B cell (primary cell): Measurements from ENCODE around the gene CCDC91. TPM values are rescaled to one million over a fixed set of nuclear protein-coding genes. Genes with fewer than 3 reads are reported as not detected.

Source experiments
- ATAC-seq: fragments of 200-7000 bp; cut with Tn5 transposase; one replicate; pipeline ENCODE4 v1.10.0; 2021; ENCODE audit warnings: low read depth, mild to moderate bottlenecking, moderate number of reproducible peaks, moderate library complexity
- CTCF ChIA-PET: fragments of 350-600 bp; sonication (Branson Sonifier 250); formaldehyde crosslinking; loops from one replicate; lab custom pipeline; 2021; ENCODE audit warnings: antibody characterized with exemption, inconsistent platforms; lab: Charles Lee
- POLR2A ChIA-PET: fragments of 350-600 bp; sonication (Branson Sonifier 250); formaldehyde crosslinking; loops from one replicate; lab custom pipeline; 2021; ENCODE audit warnings: antibody characterized with exemption; lab: Charles Lee
- DNase-seq: peaks from one replicate; pipeline ENCODE4 v3.0.0; 2013
- H2AFZ ChIP-seq: 2 replicates; pipeline ENCODE4 v1.6.1; 2012; ENCODE audit warnings: mild to moderate bottlenecking, low read depth, low read length; ENCODE audit not compliant: insufficient read depth, poor library complexity, severe bottlenecking
- H3K27ac ChIP-seq, 2 donors: 1 replicate in 1 of 2; 2 replicates in 1 of 2; pipeline ENCODE4 v1.5.1; 2012 to 2013; ENCODE audit warnings: low read length in 2 of 2, mild to moderate bottlenecking in 2 of 2, moderate library complexity in 1 of 2
- H3K27me3 ChIP-seq, 4 experiments: fragments of 200-600 bp in 1 of 4; sonication (generic) in 1 of 4; replicated peaks in 1 of 4; 1 replicate in 2 of 4; 2 replicates in 2 of 4; pipeline versions ENCODE4 v1.6.1 to v1.7.0; 2013 to 2016; ENCODE audit warnings: low read length in 3 of 4, mild to moderate bottlenecking in 2 of 4, mixed read lengths in 1 of 4, moderate library complexity in 1 of 4; ENCODE audit not compliant: insufficient read depth in 4 of 4, control insufficient read depth in 3 of 4; ENCODE audit errors: control extremely low read depth in 1 of 4
- H3K36me3 ChIP-seq, 2 experiments: replicated peaks in 1 of 2; 1 replicate in 1 of 2; 2 replicates in 1 of 2; pipeline versions ENCODE4 v1.6.1 to v1.7.1; 2013; ENCODE audit warnings: low read length in 1 of 2; ENCODE audit not compliant: insufficient read depth in 2 of 2, control insufficient read depth in 1 of 2; ENCODE audit errors: control extremely low read depth in 1 of 2, extremely low read depth in 1 of 2
- H3K4me1 ChIP-seq, 2 donors: fragments of 200-600 bp in 1 of 2; sonication (generic) in 1 of 2; 1 replicate in 1 of 2; 2 replicates in 1 of 2; pipeline versions ENCODE4 v1.5.1 to v1.6.1; 2013 to 2017; ENCODE audit warnings: low read length in 2 of 2; ENCODE audit not compliant: control insufficient read depth in 2 of 2, insufficient read depth in 2 of 2
- H3K4me2 ChIP-seq: replicated peaks from 2 replicates; pipeline ENCODE3; 2012; ENCODE audit warnings: mild to moderate bottlenecking, low read depth, low read length; ENCODE audit not compliant: poor library complexity, severe bottlenecking
- H3K4me3 ChIP-seq, 5 experiments: fragments of 200-600 bp in 1 of 5; sonication (generic) in 1 of 5; 1 replicate in 3 of 5; 2 replicates in 2 of 5; pipeline versions ENCODE4 v1.5.1 to v1.7.0; 2011 to 2016; ENCODE audit warnings: low read length in 4 of 5, mild to moderate bottlenecking in 4 of 5, low read depth in 2 of 5, control low read depth in 1 of 5, moderate library complexity in 1 of 5; ENCODE audit not compliant: insufficient read depth in 1 of 5; ENCODE audit errors: control extremely low read depth in 1 of 5, extremely low read depth in 1 of 5
- H3K79me2 ChIP-seq: fragments of 200-600 bp; sonication (generic); one replicate; pipeline ENCODE4 v1.6.0; 2016; ENCODE audit warnings: low read length; ENCODE audit not compliant: control insufficient read depth, insufficient read depth
- H3K9ac ChIP-seq: fragments of 200-600 bp; sonication (generic); 2 replicates; pipeline ENCODE4 v1.6.1; 2017; ENCODE audit warnings: mild to moderate bottlenecking, low read length, moderate library complexity
- H3K9me3 ChIP-seq, 3 donors: one replicate each; pipeline versions ENCODE4 v1.6.1 to v1.7.1; 2013; ENCODE audit warnings: low read length in 2 of 3; ENCODE audit not compliant: control insufficient read depth in 2 of 3, insufficient read depth in 1 of 3; ENCODE audit errors: control extremely low read depth in 1 of 3
- H4K20me1 ChIP-seq: 2 replicates; pipeline ENCODE4 v1.6.0; 2012; ENCODE audit warnings: mild to moderate bottlenecking, low read length; ENCODE audit not compliant: insufficient read depth, control insufficient read depth, poor library complexity, severe bottlenecking
- H3K27ac Mint-ChIP-seq: one replicate; pipeline ENCODE4 v1.8.0; 2021; ENCODE audit warnings: mixed read lengths
- H3K27me3 Mint-ChIP-seq: one replicate; pipeline ENCODE4 v1.8.0; 2021; ENCODE audit warnings: mixed read lengths
- H3K4me1 Mint-ChIP-seq: one replicate; pipeline ENCODE4 v1.8.0; 2021; ENCODE audit warnings: mixed read lengths
- H3K4me3 Mint-ChIP-seq: one replicate; pipeline ENCODE4 v1.8.0; 2021; ENCODE audit warnings: mixed read lengths
- H3K9me3 Mint-ChIP-seq: one replicate; pipeline ENCODE4 v1.8.0; 2022; ENCODE audit warnings: mixed read lengths; ENCODE audit not compliant: insufficient read depth
- CTCF ChIP-seq: fragments of 200-600 bp; IDR thresholded peaks from one replicate; pipeline ENCODE4 v1.8.0; 2022; ENCODE audit warnings: antibody characterized with exemption, mild to moderate bottlenecking
- EZH2 ChIP-seq: IDR thresholded peaks from 2 replicates; pipeline ENCODE4 v1.6.1; 2012; ENCODE audit warnings: borderline replicate concordance, low read depth, mild to moderate bottlenecking, moderate library complexity, low read length; ENCODE audit not compliant: insufficient read depth, poor library complexity, severe bottlenecking
- WGBS: methylation state at CpG from one replicate; pipeline ENCODE4 v1.1.5; 2013; ENCODE audit warnings: missing lambda C conversion rate; ENCODE audit not compliant: insufficient coverage; 5-methylcytosine and 5-hydroxymethylcytosine counted together
- intact Hi-C: fragments of 100-400 bp; cut with micrococcal nuclease; formaldehyde crosslinking; loops from one replicate; pipeline ENCODE4 v1.10.0; 2022
- polyA plus RNA-seq: library from polyadenylated mRNA; depleted of rRNA; stranded (reverse); fragments of >200 nt; gene quantifications from 2 replicates; pipeline ENCODE4 v1.2.3, GENCODE V29; 2012
- total RNA-seq, 2 donors: library from RNA; stranded (reverse); fragments of 120-200 nt in 1 of 2; gene quantifications; 1 replicate in 1 of 2; 2 replicates in 1 of 2; pipeline versions ENCODE4 v1.2.3 to v1.2.4, GENCODE V29; 2013 to 2022

The CCDC91 gene
- total and polyA plus RNA-seq, 2 donors (not counting 1 experiment from before 2014, with no cell fraction given) = 10.9 to 64.8 TPM

GRCh38 chr12:28162697-28163096 is 27.6 kb upstream of the CCDC91 start:
- Histone ChIP-seq H3K4me2 (no peak overlapping the region), H3K27me3 (no peaks in the 10 kb centered on the region), H3K79me2 (no peaks in the 10 kb centered on the region), H3K4me1 (no peaks in the 10 kb centered on the region), H3K9me3 (no peaks in the 10 kb centered on the region), H2AFZ (no peak overlapping the region), H3K36me3 (no peaks in the 10 kb centered on the region), H4K20me1 (no peaks in the 10 kb centered on the region), H3K4me3 (no peak overlapping the region), H3K9ac (no peak overlapping the region), H3K27ac (no peak overlapping the region)
- TF ChIP-seq EZH2 (no peak), CTCF (no peak)
- CTCF ChIA-PET = no interaction called here
- Mint-ChIP-seq H3K9me3 (no peaks in the 10 kb centered on the region), H3K27ac (no peak overlapping the region), H3K4me3 (no peak overlapping the region), H3K4me1 (no peaks in the 10 kb centered on the region), H3K27me3 (no peaks in the 10 kb centered on the region)
- ATAC-seq (no peak), DNase-seq (no peak)
- WGBS = 100% methylated on average over 1 of the region's 1 CpG
- POLR2A ChIA-PET = no interaction called here
- intact Hi-C loops = no loop called here

- no peak overlapping the region for H3K27ac ChIP-seq
- H2AFZ ChIP-seq = no peak overlapping the region
- no peak overlapping the region for H3K4me2 ChIP-seq
- Mint-ChIP-seq H3K4me1 (no peaks in the 10 kb centered on the region), H3K27ac (no peak overlapping the region), H3K9me3 (no peaks in the 10 kb centered on the region), H3K4me3 (no peak overlapping the region), H3K27me3 (no peaks in the 10 kb centered on the region)
- no peaks in the 10 kb centered on the region for H3K27me3 ChIP-seq
- H3K4me3 ChIP-seq = no peak overlapping the region
- intact Hi-C loops = no loop called here
- no peaks in the 10 kb centered on the region for H4K20me1 ChIP-seq
- POLR2A ChIA-PET = no interaction called here
- H3K36me3 ChIP-seq = no peaks in the 10 kb centered on the region
- H3K4me1 ChIP-seq = no peaks in the 10 kb centered on the region
- ATAC-seq (no peak), DNase-seq (no peak)
- 100% methylated on average over 2 of the region's 2 CpGs for WGBS
- no peak for TF ChIP-seq EZH2
- no peak for TF ChIP-seq CTCF
- H3K9me3 ChIP-seq = no peaks in the 10 kb centered on the region
- no peak overlapping the region for H3K9ac ChIP-seq
- CTCF ChIA-PET = no interaction called here
- no peaks in the 10 kb centered on the region for H3K79me2 ChIP-seq
Observed at GRCh38 chr12:28164644-28165275, 25.5 kb upstream of the CCDC91 start.
